HG02798 (cell line): ENCODE measurements around the gene RAB10.
A peak's percentile ranks its signal among the peaks of the same experiment; 100 is the strongest.
"Not testable (repeated sequence)": the region's sequence is repeated elsewhere in the genome, so short reads cannot be mapped to it uniquely, and the experiment has no call there.

Source experiments
- ATAC-seq: cut with Tn5 transposase; IDR thresholded peaks from one replicate; pipeline ENCODE4 v1.9.1; 2021; ENCODE audit warnings: mild to moderate bottlenecking; ENCODE audit not compliant: unreplicated experiment, poor library complexity

The RAB10 gene

DNA sequence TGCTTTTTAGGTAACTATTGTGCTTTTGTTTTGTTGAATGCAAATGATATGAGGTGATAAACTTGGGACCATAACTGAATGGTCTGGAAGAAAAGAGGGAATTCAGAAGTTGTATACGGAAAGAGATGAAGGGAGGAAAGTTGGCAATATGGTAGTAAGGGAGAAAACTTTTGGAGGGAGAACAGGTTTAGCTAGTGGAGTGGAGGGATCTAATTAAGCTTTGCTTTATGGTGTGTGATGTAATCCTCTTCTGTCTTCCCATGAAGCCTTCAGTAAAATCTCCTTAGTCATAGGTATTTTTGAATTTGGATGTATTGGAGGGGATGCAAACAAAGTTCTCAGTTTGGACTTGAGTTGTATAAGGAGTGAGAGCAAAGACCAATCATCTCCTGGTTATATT lies 20.2 kb upstream of the RAB10 start:
- ATAC-seq: no peak

- no peak for ATAC-seq
Observed at GRCh38 chr2:26016012-26016705, 17.7 kb upstream of the RAB10 start.

GRCh38 chr2:26016706-26017045 lies 17.2 kb upstream of the RAB10 start:
- ATAC-seq: not testable (repeated sequence)

GRCh38 chr2:26017464-26018183 lies 16.3 kb upstream of the RAB10 start:
- no peak for ATAC-seq

DNA sequence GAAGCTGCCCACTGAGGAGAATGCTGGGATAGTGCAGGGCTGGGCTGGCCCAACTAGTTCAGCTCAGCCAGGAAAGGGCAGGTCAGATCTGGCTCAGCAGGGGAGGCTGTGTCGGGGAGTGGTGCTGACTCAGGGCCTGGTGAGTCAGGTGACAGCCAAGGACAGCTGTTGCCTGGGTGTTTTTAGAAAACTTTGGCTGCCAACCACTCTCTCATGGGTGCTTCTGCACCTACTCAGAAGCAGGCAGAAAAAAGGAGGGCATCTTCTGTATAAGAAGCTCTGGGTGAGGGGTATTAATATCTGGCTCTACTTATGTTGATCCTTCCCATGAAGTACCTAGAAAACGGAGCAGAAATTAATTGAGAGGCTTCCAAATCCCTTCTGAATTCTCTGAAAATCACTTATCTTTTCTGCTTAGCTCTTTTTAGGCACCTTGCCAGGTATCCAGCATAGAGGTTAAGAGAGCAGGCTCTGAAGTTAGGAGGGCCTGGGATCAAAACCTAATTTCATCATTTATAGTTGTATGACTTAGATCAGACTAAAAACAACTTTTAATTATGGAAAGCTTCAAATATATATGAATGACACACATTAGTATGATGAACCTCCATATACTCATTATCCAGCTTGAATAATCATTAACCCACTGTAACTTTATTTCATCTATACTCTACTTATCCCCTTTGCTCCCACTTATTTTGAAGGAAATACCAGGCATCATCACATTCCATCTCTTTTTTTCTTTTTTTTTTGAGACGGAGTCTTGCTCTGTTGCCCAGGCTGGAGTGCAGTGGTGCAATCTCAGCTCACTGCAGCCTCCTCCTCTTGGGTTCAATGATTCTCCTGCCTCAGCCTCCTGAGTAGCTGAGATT lies 15.5 kb upstream of the RAB10 start:
- peak; percentile 62 for ATAC-seq

DNA sequence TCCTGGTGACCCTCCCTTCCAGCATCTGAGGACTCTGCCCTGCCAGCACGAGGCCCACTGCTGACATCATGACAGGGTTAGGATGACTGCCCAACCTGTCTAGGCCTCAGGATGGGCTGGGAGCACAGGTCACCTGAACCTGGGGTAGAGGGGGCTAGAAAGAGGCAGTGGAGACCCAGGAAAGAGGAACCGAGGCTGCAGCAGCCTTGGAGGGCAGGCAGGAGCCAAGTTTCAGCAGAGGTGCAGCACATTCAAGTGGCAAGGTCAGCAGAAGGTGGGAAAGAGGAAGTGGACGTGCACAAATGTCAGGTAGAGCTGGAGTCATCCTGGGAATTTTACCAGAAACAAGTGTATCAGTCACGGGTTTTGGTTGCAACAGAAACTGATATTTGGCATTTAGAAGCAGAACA lies 13.6 kb upstream of the RAB10 start:
- ATAC-seq: no peak

DNA sequence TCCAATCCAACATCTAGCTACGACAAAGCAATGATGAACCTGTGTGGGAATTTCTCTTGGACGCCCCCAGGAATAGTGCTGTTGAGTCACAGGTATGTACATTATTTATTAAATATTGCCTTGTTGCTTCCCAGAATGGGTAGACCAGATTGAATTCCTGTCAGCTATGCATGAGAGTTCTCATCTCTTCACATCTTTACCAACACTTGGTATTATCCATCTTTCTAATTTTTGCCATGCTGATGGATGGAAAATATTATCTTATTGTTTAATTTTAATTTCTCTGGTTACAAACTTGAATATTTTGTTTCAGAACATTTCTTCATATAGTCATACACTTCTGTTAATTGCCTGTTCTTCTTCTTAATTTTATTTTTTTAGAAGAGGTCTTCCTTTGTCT lies 9.6 kb upstream of the RAB10 start:
- ATAC-seq: no peak

DNA sequence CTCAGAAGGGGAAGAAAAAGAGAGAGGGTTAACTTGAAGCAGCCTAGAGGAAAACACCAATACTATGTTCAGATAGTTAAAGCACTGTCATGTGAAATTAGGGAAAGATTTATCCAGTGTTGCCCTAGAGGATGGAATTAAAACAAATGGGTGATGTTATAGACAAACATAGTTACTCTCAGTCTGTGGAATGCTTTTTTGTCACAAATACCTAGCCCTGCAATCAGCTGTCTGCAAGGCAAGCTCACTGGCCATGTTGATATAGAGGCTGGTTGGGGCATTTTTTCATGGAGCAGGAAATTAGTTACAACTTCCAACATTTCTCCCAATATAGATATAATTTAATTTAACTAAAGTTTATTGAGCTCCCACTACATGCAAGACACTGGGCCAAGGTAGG lies 8.4 kb upstream of the RAB10 start:
- ATAC-seq: no peak

DNA sequence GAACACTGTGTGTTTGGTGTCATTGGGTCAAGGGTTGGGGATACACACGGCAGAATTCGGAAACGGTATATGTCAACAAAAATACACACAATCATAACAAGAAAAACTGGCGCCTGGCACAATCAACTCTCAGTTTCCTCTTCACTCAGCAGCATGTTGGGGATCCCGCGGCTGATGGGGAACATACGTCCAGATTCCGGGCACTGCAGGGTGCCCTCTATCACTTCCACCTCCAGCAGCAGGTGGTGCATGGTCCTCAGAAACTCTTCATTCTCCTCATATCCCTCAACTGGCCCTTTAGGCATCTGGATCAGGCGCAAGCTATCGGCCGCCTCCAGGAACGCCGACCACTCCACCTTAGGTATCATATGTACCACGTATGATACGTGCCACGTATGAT lies 5.8 kb upstream of the RAB10 start:
- ATAC-seq: not testable (repeated sequence)

- ATAC-seq: peak; percentile 2
Observed at GRCh38 chr2:26032586-26033269, 1.2 kb upstream of the RAB10 start.

DNA sequence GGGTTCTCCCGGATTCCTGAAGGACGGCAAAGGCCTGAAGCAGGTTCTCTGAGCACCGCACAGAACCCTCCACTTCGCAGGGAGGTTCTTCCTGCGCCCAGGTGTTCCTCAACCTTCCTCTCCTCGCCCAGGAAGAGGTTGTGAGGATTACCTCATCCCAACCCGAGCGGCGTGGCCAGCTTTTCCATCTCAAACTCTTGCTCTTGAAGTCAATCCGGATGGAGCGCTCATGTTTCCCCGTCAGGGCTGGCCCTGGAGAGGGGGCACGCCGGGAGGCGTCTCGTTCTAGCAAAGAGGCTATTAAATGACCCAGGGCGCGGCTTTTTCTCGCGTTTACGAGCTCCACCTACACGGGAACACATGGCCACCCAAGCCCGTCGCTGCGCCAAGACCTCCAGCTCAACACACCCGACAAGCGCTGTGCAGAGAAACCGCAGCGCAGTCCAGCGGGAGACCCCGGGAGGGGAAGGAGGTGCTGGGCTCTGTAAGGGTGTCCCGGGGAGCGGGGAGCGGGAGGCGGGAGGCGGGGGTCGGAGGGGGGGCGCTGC lies 540 bp upstream of the RAB10 start:
- no peak for ATAC-seq

GRCh38 chr2:26034637-26034992 lies 731 bp downstream of the RAB10 start:
- ATAC-seq: no peak

DNA sequence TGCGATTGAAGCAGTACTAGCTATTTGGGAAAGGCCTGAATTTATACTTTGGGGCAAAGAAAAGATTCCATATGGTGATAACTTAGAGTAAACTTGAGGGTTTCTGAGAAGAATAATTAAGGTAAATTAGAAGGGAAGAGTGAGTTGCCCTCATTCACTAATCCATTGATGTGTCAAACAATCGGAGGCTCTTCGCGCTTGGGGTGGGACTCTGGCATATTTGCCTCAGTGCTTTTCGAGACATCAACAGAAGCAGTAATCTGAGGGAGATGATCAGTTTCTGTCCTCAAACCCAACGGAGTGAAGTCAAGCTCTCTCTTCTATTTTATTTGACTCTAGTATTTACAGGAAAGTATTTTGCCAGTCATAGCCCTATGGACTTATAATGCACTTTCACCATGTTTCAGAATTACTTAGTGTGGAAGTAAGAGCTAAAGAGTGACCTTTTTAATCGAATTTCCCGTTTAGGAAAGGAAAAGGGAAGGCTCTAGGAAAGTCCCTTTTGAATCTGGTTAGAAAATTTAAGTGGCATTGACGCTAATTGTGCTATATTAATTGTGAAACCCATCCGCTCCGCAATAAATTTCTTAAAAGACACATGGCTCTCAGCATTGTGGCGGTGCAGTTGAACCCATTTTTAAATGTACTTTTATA lies 1.3 kb downstream of the RAB10 start:
- no peak for ATAC-seq

DNA sequence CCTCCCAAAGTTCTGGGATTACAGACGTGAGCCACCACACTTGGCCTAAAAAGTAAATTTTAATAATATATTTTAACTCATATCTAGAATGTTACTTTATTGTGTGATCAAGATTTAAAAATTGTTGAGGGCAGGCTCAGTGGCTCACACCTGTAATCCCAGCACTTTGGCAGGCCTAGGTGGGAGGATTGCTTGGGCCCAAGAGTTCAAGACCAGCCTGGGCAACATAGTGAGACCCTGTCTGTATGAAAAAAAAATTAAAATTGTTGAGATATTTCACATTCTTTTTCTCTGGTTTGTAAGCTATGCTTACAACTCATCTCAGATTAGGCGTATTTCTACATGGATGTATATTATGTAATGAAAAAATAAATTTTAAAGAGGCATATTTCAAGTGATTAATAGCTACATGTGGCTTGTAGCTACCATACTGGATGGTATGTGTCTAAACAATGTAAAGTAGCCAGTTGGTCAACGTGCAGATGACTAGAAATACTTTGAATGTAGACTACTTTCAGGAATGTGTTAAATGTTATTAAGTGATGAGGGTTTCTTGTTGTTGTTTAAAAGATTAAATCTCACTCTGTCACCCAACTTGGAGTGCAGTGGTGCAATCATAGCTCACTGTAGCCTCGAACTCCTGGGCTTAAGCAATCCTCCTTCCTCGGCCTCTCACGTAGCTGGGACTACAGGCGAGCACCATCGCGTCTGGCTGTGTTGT lies 5.9 kb downstream of the RAB10 start:
- ATAC-seq: no peak

DNA sequence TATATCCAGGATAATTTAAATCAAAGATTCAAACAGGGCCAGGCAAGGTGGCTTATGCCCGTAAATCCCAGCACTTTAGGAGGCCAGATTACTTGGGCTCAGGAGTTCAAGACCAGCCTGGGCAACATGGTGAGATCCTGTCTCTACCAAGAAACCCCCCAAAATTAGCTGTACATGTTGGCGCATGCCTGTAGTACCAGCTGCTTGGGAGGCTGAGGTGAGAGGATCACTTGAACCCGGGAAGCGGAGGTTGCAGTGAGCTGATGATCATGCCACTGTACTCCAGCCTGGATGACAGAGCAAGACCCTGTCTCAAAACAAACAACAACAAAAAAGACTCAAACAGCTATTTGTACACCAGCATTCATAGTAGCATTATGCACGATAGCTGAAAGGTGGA lies 9.2 kb downstream of the RAB10 start:
- no peak for ATAC-seq

GRCh38 chr2:26043862-26044696 lies 10.2 kb downstream of the RAB10 start:
- peak; percentile 53 for ATAC-seq

GRCh38 chr2:26048791-26049190 lies 14.9 kb downstream of the RAB10 start:
- no peak for ATAC-seq

GRCh38 chr2:26049641-26050040 lies 15.8 kb downstream of the RAB10 start:
- no peak for ATAC-seq
